HCT116 (cell line): ENCODE data around the gene GPR171. TPM values are rescaled to one million over a fixed set of nuclear protein-coding genes. Genes with fewer than 3 reads are reported as not detected.

Experiments
- ATAC-seq: fragments of 200-7000 bp; cut with Tn5 transposase; 2 replicates; pipeline ENCODE4 v1.9.1; 2020; ENCODE audit warnings: mild to moderate bottlenecking, moderate library complexity
- BruUV-seq: library from RNA; stranded (reverse); fragments of 400-500 nt; replicated peaks from 2 replicates; lab custom pipeline; 2021; lab: Mats Ljungman, UMichigan
- CTCF ChIA-PET: fragments of 300-600 bp; sonication (Branson Sonifier 250); formaldehyde crosslinking; loops from one replicate; lab custom pipeline; 2021; ENCODE audit warnings: antibody characterized with exemption; lab: Charles Lee
- POLR2A ChIA-PET: fragments of 300-600, 350-600 bp; sonication (Branson Sonifier 250); formaldehyde crosslinking; loops from one replicate; lab custom pipeline; 2021; ENCODE audit warnings: antibody characterized with exemption; lab: Charles Lee
- RAD21 ChIA-PET, 2 experiments: fragments of 300-600 bp; sonication (Branson Sonifier 250); formaldehyde crosslinking; loops; one replicate each; lab custom pipeline; 2023; ENCODE audit warnings: low total read pairs in 2 of 2; ENCODE audit not compliant: uncharacterized antibody in 2 of 2, unreplicated experiment in 2 of 2, low non-redundant PET in 1 of 2; lab: Charles Lee
- DNase-seq: peaks from one replicate; pipeline ENCODE4 v3.0.0-alpha.2; 2010; ENCODE audit warnings: low read depth, low spot score
- H2AFZ ChIP-seq: fragments of 200-600 bp; shearing (Covaris generic), sonication (generic); 2 replicates; pipeline ENCODE4 v1.6.1; 2017; ENCODE audit warnings: low read depth, mixed run types, mixed read lengths, antibody characterized with exemption, low read length; ENCODE audit not compliant: poor library complexity, severe bottlenecking
- H3K27ac ChIP-seq: 2 replicates; pipeline ENCODE4 v1.5.1; 2012; ENCODE audit warnings: low read depth, low read length
- H3K27me3 ChIP-seq: fragments of 200-600 bp; sonication (generic); 2 replicates; pipeline ENCODE4 v1.6.1; 2016; ENCODE audit warnings: mixed run types, low read length, mixed read lengths; ENCODE audit not compliant: insufficient read depth
- H3K36me3 ChIP-seq, 2 experiments: fragments of 200-500 bp in 1 of 2; fragments of 200-600 bp in 1 of 2; sonication (Bioruptor generic) in 1 of 2; sonication (generic) in 1 of 2; 2 replicates each; pipeline versions ENCODE4 v1.5.1 to v1.6.1; 2014 to 2016; ENCODE audit warnings: low read length in 2 of 2, inconsistent platforms in 1 of 2, mixed read lengths in 1 of 2, mixed run types in 1 of 2; ENCODE audit not compliant: insufficient read depth in 2 of 2, control insufficient read depth in 1 of 2
- H3K4me1 ChIP-seq, 2 experiments: fragments of 200-600 bp in 1 of 2; sonication (generic) in 1 of 2; 2 replicates each; pipeline versions ENCODE4 v1.5.1 to v1.6.1; 2012 to 2017; ENCODE audit warnings: low read length in 2 of 2, inconsistent platforms in 1 of 2, mild to moderate bottlenecking in 1 of 2, mixed read lengths in 1 of 2, mixed run types in 1 of 2, moderate library complexity in 1 of 2; ENCODE audit not compliant: insufficient read depth in 2 of 2, control insufficient read depth in 1 of 2
- H3K4me2 ChIP-seq: fragments of 200-600 bp; sonication (generic); 2 replicates; pipeline ENCODE4 v1.6.1; 2017; ENCODE audit warnings: mixed run types, low read length, mixed read lengths
- H3K4me3 ChIP-seq, 2 experiments: fragments of 200-600 bp in 1 of 2; sonication (generic) in 1 of 2; replicated peaks in 1 of 2; 2 replicates each; pipeline ENCODE4 v1.5.1; 2011 to 2016; ENCODE audit warnings: low read length in 2 of 2, control low read depth in 1 of 2, low read depth in 1 of 2, mild to moderate bottlenecking in 1 of 2, mixed read lengths in 1 of 2, mixed run types in 1 of 2
- H3K79me2 ChIP-seq: fragments of 200-600 bp; sonication (generic); 2 replicates; pipeline ENCODE4 v1.6.1; 2017; ENCODE audit warnings: mild to moderate bottlenecking, mixed run types, low read length, moderate library complexity, mixed read lengths; ENCODE audit not compliant: insufficient read depth
- H3K9ac ChIP-seq: fragments of 200-600 bp; sonication (generic); 2 replicates; pipeline ENCODE4 v1.6.1; 2016; ENCODE audit warnings: low read length, mixed read lengths
- H3K9me2 ChIP-seq: fragments of 200-600 bp; sonication (generic), shearing (Covaris generic); 2 replicates; pipeline ENCODE4 v1.6.1; 2017; ENCODE audit warnings: mixed run types, mild to moderate bottlenecking, moderate library complexity; ENCODE audit not compliant: insufficient read depth
- H3K9me3 ChIP-seq, 2 experiments: fragments of 200-500 bp in 1 of 2; fragments of 200-600 bp in 1 of 2; sonication (Bioruptor generic) in 1 of 2; sonication (generic) in 1 of 2; 2 replicates each; pipeline ENCODE4 v1.6.1; 2014 to 2017; ENCODE audit warnings: low read length in 2 of 2, mixed read lengths in 2 of 2, inconsistent platforms in 1 of 2, low read depth in 1 of 2, mild to moderate bottlenecking in 1 of 2, mixed run types in 1 of 2, moderate library complexity in 1 of 2; ENCODE audit not compliant: control insufficient read depth in 1 of 2, insufficient read depth in 1 of 2
- H4K20me1 ChIP-seq: fragments of 200-600 bp; sonication (generic), shearing (Covaris generic); 2 replicates; pipeline ENCODE4 v1.6.1; 2017; ENCODE audit warnings: mixed run types, mild to moderate bottlenecking, moderate library complexity; ENCODE audit not compliant: insufficient read depth
- CTCF ChIP-seq, 3 experiments: fragments of 200-600 bp in 1 of 3; sonication (generic) in 1 of 3; IDR thresholded peaks in 2 of 3; conservative IDR thresholded peaks in 1 of 3; 2 replicates each; pipeline ENCODE4 v1.5.1; 2012 to 2017; ENCODE audit warnings: low read depth in 2 of 3, low read length in 2 of 3, antibody characterized with exemption in 1 of 3, borderline replicate concordance in 1 of 3, control low read depth in 1 of 3, mild to moderate bottlenecking in 1 of 3, mixed read lengths in 1 of 3, mixed run types in 1 of 3, moderate library complexity in 1 of 3; ENCODE audit not compliant: insufficient read depth in 1 of 3
- EZH2phosphoT487 ChIP-seq: fragments of 200-600 bp; IDR thresholded peaks from 2 replicates; pipeline ENCODE4 v1.6.1; 2018; ENCODE audit warnings: antibody characterized with exemption, borderline replicate concordance
- FOSL1 ChIP-seq: IDR thresholded peaks from 2 replicates; pipeline ENCODE4 v1.6.1; 2012; ENCODE audit warnings: low read depth
- POLR2A ChIP-seq: IDR thresholded peaks from 2 replicates; pipeline ENCODE4 v1.7.0; 2011; ENCODE audit warnings: borderline replicate concordance; ENCODE audit not compliant: insufficient read depth, insufficient read length; ENCODE audit errors: extremely low read depth
- RAD21 ChIP-seq: IDR thresholded peaks from 2 replicates; pipeline ENCODE4 v1.6.1; 2012; ENCODE audit warnings: low read depth, mild to moderate bottlenecking
- SIN3A ChIP-seq: IDR thresholded peaks from 2 replicates; pipeline ENCODE4 v1.6.1; 2012; ENCODE audit warnings: low read depth
- ZFX ChIP-seq: fragments of 450-650 bp; IDR thresholded peaks from 2 replicates; pipeline ENCODE4 v1.6.1; 2017
- ZNF274 ChIP-seq: fragments of 200-500 bp; sonication (Bioruptor generic); IDR thresholded peaks from 2 replicates; pipeline ENCODE4 v1.6.1; 2014; ENCODE audit warnings: mild to moderate bottlenecking, low read depth, low read length, inconsistent platforms
- intact Hi-C: fragments of 100-400 bp; cut with micrococcal nuclease; formaldehyde crosslinking; loops from 2 replicates; pipeline ENCODE4 v1.10.0; 2022
- total RNA-seq: library from RNA; stranded (reverse); gene quantifications from one replicate; pipeline ENCODE4 v1.2.1, GENCODE V29; 2021; ENCODE audit not compliant: unreplicated experiment
- TF ChIP-seq, protein P1 (sequence below): IDR thresholded peaks from 2 replicates; pipeline ENCODE4 v1.6.1; 2011; ENCODE audit warnings: mild to moderate bottlenecking, low read length, moderate library complexity; ENCODE audit not compliant: insufficient replicate concordance; ENCODE audit errors: extremely low read depth

The GPR171 gene
- total RNA-seq, 1 experiment from 2014 or later = not detected

GRCh38 chr3:151227807-151228665 lies 25.0 kb upstream of the GPR171 start:
- TF ChIP-seq POLR2A (no peak), SIN3A (no peak), EZH2phosphoT487 (no peak), CTCF (IDR thresholded peaks at IDR 0.05 in 2 of 3, conservative IDR thresholded peaks at IDR 0.05 in 1 of 3; ENCODE audit: borderline replicate concordance in 1 of 3, insufficient read depth in 1 of 3, low read depth in 2 of 3, low read length in 2 of 3) (peak; percentile 83 to 98 (median 86)), FOSL1 (peak; percentile 35), RAD21 (peak; percentile 94), ZNF274 (no peak), ZFX (no peak)
- TF ChIP-seq, protein P1, sequence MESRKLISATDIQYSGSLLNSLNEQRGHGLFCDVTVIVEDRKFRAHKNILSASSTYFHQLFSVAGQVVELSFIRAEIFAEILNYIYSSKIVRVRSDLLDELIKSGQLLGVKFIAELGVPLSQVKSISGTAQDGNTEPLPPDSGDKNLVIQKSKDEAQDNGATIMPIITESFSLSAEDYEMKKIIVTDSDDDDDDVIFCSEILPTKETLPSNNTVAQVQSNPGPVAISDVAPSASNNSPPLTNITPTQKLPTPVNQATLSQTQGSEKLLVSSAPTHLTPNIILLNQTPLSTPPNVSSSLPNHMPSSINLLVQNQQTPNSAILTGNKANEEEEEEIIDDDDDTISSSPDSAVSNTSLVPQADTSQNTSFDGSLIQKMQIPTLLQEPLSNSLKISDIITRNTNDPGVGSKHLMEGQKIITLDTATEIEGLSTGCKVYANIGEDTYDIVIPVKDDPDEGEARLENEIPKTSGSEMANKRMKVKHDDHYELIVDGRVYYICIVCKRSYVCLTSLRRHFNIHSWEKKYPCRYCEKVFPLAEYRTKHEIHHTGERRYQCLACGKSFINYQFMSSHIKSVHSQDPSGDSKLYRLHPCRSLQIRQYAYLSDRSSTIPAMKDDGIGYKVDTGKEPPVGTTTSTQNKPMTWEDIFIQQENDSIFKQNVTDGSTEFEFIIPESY = no peak
- ChIA-PET POLR2A (no interaction called here), RAD21 (no interaction called here), CTCF (interaction anchor here (0.7 to 1.5 kb wide), 4 partner anchors 53 to 611 kb away, joined by 3 to 6 read pairs (median 4); no protein-coding TSS in a partner anchor)
- Histone ChIP-seq H3K4me2 (peak overlapping the region; percentile 55), H3K4me3 (no peak overlapping the region), H3K4me1 (peaks cover 0 to 16% of the 10 kb centered on the region in 2 experiments; a peak in 2 of 4 replicates), H3K9ac (no peak overlapping the region), H3K36me3 (no peaks in the 10 kb centered on the region), H3K27ac (no peak overlapping the region), H2AFZ (peak overlapping the region; percentile 74), H3K27me3 (no peaks in the 10 kb centered on the region), H3K79me2 (no peaks in the 10 kb centered on the region), H3K9me2 (no peaks in the 10 kb centered on the region), H4K20me1 (no peaks in the 10 kb centered on the region), H3K9me3 (no peaks in the 10 kb centered on the region)
- intact Hi-C loops = loop anchor here (1.0 to 5.0 kb wide), 3 partner anchors 55 to 689 kb away; no protein-coding TSS in a partner anchor
- ATAC-seq = peak; percentile 94
- BruUV-seq = no TSS peak
- peak; percentile 54 for DNase-seq
